Skeletal muscle tissue (tissue), 4 donors: ENCODE results near the gene MZT2A. TPM values are rescaled to one million over a fixed set of nuclear protein-coding genes. Genes with fewer than 3 reads are reported as not detected.
"Not testable (repeated sequence)": the region's sequence is repeated elsewhere in the genome, so short reads cannot be mapped to it uniquely, and the experiment has no call there.

Source experiments
- H3K27ac ChIP-seq: one replicate; pipeline ENCODE4 v1.7.0; 2013; ENCODE audit warnings: mild to moderate bottlenecking, low read depth, low read length, inconsistent platforms
- H3K27me3 ChIP-seq, 3 donors: one replicate each; pipeline ENCODE4 v1.7.0; 2013; ENCODE audit warnings: low read length in 3 of 3; ENCODE audit not compliant: control insufficient read depth in 3 of 3, insufficient read depth in 3 of 3
- H3K36me3 ChIP-seq, 3 donors: one replicate each; pipeline ENCODE4 v1.7.0; 2013; ENCODE audit warnings: low read length in 3 of 3; ENCODE audit not compliant: control insufficient read depth in 3 of 3, insufficient read depth in 3 of 3
- H3K4me1 ChIP-seq, 3 donors: one replicate each; pipeline ENCODE4 v1.7.0; 2013; ENCODE audit warnings: low read length in 3 of 3, mild to moderate bottlenecking in 3 of 3; ENCODE audit not compliant: control insufficient read depth in 3 of 3, insufficient read depth in 3 of 3
- H3K4me3 ChIP-seq, 3 donors: one replicate each; pipeline ENCODE4 v1.7.0; 2013; ENCODE audit warnings: low read length in 3 of 3
- H3K9ac ChIP-seq, 3 donors: one replicate each; pipeline ENCODE4 v1.7.0; 2013; ENCODE audit warnings: low read length in 3 of 3, mild to moderate bottlenecking in 3 of 3, moderate library complexity in 2 of 3, low read depth in 1 of 3
- H3K9me3 ChIP-seq, 3 donors: one replicate each; pipeline ENCODE4 v1.7.0; 2013; ENCODE audit warnings: low read length in 3 of 3; ENCODE audit not compliant: control insufficient read depth in 3 of 3
- total RNA-seq: library from RNA; depleted of rRNA; stranded (reverse); fragments of >200 nt; gene quantifications from one replicate; pipeline ENCODE4 v1.2.3, GENCODE V29; 2014
- donor health status: Osteomylitis.

MZT2A gene
- total RNA-seq, 1 donor from 2014 or later, result 27.7 TPM

DNA sequence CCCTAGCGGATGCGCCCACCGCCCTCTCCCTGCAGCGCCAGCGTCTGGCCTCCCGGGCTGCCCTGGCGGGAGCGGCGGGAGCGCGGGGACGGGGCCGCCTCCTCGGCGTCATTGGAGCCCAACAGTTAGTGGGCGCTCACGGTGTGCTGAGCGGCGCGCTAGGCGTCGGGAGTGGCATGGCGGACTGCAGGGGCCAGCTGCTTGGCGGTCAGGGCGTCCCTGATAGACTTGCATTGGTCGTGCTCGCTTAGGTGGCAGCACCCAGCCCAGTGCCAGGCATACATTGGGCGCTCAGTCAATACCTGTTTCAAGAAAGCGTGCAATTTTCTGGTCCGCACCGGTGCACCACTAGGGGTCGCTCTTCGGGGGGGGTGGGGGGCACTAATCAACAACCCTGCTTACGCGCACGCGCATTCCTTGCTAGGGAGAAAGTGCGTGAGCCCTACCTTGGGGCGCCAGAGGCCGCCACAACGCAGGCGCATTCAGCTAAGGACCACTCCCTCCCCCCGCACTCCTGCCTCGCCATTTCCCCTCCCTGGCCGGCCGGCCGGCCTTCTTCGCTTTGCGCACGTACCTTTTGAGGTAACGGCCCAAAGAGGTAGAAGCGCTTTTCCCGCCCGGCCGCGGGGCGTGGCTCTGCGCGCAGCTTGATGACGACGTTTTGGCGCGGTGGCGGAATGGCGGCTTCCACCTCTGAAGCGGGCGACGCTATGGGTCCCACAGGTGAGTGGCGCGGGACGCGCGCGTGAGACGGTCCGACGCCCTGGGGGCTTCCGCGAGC, 411 bp upstream of the MZT2A start:
- H3K36me3 ChIP-seq, result no peaks in the 10 kb centered on the region
- peak overlapping the region; percentile 91 to 95 (median 92) for H3K4me3 ChIP-seq
- H3K9ac ChIP-seq, result peak overlapping the region; percentile 82 to 95 (median 93)
- H3K9me3 ChIP-seq, result no peaks in the 10 kb centered on the region
- peaks cover 7 to 20% (median 13%) of the 10 kb centered on the region in 3 donors for H3K4me1 ChIP-seq
- H3K27ac ChIP-seq, result peak overlapping the region; percentile 83
- no peaks in the 10 kb centered on the region for H3K27me3 ChIP-seq

DNA sequence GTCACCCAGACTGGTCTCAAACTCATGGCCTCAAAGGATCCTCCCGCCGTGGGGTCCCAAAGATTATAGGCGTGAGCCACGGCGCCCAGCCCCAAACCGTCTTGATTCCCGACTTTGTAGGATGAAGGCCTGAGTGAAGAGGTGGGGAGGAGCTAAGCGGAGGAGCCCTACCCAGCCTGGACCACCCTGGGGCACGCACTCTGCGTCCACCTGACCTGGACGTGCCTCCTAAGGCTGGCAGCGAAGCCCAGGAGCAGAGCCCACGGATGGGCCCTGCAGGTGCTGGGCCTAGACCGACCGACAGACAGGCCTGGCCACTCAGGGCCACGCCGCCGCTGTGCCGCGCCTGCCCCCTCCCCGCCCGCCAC, 744 bp downstream of the MZT2A start:
- H3K4me1 ChIP-seq, result peaks cover 7 to 20% (median 13%) of the 10 kb centered on the region in 3 donors
- not testable (repeated sequence) for H3K27ac ChIP-seq, H3K36me3 ChIP-seq, H3K27me3 ChIP-seq, H3K9me3 ChIP-seq
- H3K4me3 ChIP-seq, result peak overlapping the region; percentile 45 to 62 (median 58)
- H3K9ac ChIP-seq, result peak overlapping the region; percentile 20 to 53 (median 50)

DNA sequence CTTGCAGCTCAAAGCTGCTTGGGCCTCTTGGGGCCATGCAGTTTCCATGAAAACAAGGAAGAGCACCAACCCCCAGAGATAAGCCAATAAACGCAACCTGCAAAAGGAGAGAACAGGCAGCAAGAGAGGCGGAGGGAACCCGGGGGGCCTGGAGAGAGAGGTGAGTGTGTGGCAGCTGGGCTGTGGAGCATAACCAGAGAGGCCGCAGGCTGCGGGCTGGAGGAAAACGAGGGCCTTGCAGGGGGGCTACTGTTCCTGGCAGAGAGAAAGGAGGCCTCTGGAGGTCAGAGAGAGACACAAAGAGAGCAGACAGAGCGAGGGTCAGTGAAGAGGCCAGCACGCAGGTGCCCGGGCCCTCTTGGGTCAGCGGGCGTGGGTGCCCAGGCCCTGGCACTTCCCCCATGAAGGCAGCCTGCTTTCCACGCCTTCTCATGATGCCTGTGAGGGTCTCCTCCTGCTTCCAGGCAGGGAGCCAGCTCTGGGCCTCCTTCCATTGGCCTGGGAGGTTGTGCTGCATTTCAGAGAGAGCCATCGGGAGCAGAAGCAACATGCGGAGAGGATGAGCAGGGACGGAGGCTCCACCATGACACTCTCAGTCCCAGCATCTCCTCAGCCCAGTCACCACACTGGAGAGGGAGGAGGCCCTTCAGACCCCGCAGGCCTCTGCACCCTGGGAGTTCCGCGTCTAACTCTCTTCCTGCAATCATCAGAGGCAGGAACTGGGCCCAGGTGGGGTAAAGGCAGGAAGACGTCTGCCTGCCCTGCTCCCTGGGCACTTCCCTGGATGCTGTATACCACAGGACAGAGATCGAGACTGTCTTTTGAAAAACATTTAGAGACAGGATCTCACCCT, 1.4 kb downstream of the MZT2A start:
- H3K27me3 ChIP-seq, H3K9me3 ChIP-seq, H3K36me3 ChIP-seq, H3K27ac ChIP-seq: not testable (repeated sequence)
- Histone ChIP-seq H3K4me3 (peak overlapping the region in 2 of 3 donors; percentile 45 to 58), H3K9ac (peak overlapping the region; percentile 20 to 53 (median 50)), H3K4me1 (peaks cover 7 to 20% (median 13%) of the 10 kb centered on the region in 3 donors)

DNA sequence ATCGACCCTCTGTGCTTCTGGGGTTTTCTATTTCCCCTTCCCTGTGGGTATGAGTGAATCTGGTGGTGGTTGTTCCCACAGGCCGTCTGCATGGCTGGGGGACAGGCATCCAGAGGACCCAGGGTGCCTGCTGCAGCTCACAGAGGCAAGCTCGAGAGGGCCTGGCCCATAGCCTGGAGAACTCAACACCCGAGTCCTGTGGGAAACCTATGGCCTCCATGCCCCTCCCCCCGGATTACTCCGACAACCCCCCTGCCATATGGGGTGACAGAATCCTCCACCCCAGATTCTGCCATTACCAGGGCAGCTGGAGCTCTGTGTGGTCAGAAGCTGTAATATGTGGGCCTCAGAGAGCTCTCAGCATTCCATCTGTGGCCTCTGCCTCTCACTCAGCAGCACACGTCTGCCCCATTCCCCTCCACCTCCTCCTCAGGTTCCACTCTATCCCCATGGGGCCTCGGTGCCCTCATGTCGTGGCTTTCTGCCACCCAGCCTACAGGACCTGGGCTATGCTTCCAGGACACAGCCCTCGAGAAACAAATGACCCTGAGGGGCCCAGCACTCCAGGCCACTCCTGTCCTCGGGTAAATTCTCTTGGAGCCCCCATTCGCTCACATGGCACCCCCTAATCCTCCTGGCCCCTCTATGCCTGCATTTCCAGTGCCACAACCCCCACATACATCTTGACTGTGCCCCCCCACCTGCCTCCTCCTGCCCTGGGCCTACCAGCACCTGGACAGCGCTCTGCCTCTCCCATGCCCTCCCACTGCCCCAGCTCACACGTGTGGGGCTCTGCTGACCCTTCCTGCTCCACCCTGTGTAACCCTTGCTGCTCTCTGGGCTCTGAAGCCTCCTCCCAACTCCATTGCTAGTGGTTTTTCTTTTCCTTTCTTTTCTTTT, 3.6 kb downstream of the MZT2A start:
- no peaks in the 10 kb centered on the region for H3K9me3 ChIP-seq
- peaks cover 2 to 9% (median 5%) of the 10 kb centered on the region in 3 donors for H3K4me1 ChIP-seq
- no peak overlapping the region for H3K27ac ChIP-seq
- no peaks in the 10 kb centered on the region for H3K36me3 ChIP-seq
- no peak overlapping the region for H3K4me3 ChIP-seq
- no peak overlapping the region for H3K9ac ChIP-seq
- no peaks in the 10 kb centered on the region for H3K27me3 ChIP-seq

DNA sequence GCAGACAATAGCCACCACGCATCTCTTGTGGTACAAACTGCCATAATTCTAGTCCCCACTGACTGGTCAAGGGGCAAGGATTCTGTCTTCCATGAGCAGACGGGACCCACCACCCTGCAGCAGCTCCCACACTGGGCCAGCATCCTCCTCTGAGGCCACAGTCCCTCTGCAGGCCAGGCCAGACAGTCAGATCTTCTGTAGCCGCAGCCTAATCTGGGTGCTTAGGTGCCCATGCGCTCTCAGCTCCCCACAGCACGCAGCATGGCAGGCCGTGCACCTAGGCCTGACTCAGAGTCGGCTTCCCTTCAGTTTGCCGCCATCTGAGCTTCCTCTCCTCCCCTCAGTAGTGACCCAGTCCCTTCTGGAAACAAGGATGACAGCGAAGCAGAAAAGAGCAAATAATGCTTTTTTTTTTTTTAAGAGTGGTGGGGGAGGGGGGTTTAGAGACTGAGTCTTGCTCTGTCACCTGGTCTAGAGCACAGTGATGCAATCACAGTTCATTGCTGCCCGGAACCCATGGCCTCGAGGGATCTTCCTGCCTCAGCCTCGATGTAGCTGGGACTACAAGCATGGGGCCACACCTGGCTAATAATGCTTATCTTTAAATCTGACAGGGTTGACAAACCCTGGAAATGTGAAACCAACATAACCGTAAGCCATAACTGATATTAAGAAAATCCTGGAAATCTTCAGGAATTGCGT, 5.8 kb downstream of the MZT2A start:
- not testable (repeated sequence) for H3K9ac ChIP-seq, H3K27me3 ChIP-seq, H3K9me3 ChIP-seq, H3K36me3 ChIP-seq, H3K4me3 ChIP-seq, H3K4me1 ChIP-seq, H3K27ac ChIP-seq

DNA sequence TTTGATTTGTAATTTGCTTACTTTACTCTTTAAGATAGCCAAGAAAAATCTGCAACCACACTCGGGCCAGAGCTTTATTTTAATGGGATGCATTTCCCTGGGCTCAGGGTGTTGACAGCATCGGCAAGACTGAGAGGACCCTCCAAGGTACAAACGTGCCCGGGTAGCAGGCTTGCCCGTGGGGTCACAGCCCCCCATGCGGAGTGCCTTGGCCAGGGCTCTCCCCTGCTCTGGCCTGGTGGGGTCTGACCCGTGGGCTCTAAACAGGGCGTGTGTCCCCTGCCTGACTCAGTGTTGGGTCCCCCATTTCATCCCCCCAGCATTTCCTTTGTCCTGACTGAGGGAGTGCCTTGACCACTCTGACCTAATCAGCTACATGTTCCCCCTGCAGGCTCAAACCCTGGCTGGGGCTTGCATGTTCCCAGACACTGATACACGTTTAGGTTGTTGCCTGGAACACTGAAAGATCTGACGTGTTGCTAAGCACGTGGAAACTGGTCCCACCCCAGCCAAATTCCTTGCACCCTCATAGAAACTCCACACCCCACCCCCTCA, 7.2 kb downstream of the MZT2A start:
- not testable (repeated sequence) for H3K4me1 ChIP-seq, H3K9me3 ChIP-seq, H3K4me3 ChIP-seq, H3K27ac ChIP-seq, H3K36me3 ChIP-seq, H3K27me3 ChIP-seq, H3K9ac ChIP-seq

DNA sequence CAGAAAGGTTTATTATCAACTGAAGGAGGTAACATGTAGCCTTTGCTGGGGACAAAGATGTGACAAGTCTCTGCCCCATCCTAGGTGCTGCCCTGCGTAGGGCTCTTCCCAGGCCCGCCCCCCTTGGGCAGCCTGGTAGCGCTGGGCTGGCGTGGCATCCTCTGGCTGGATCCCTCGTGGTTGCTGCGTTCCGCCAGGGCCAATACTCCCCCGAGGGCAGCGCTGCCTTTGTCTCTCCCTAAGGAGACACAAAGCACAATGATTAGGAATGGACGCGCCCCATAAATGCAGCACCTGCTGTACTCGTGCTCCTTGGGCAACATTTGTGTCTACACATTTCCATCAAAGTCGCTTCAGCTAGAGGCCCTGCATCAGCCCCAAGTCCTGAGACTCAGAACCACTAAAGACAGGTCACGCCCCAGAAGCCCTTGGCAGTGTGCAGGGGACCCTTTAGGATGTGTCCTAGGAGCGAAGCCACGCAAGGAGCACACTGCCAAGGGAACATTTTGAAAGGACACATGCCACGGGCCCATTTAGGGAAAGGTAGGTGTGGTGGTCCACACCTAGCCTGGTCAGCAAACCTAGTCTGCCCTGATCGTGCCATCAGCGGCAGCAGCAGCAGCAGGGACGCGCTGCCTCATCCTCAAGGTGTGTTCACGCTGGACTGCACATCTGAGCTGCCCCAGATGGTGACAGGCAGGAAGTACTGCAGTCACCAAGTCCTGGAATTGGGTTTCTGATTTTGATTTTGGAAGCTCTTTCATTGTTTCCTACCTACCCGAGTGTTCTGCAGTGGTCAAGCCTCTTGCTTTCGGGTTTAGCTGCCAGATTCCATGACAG, 8.0 kb downstream of the MZT2A start:
- not testable (repeated sequence) for H3K4me3 ChIP-seq, H3K9me3 ChIP-seq, H3K27me3 ChIP-seq, H3K9ac ChIP-seq, H3K36me3 ChIP-seq, H3K27ac ChIP-seq, H3K4me1 ChIP-seq

DNA sequence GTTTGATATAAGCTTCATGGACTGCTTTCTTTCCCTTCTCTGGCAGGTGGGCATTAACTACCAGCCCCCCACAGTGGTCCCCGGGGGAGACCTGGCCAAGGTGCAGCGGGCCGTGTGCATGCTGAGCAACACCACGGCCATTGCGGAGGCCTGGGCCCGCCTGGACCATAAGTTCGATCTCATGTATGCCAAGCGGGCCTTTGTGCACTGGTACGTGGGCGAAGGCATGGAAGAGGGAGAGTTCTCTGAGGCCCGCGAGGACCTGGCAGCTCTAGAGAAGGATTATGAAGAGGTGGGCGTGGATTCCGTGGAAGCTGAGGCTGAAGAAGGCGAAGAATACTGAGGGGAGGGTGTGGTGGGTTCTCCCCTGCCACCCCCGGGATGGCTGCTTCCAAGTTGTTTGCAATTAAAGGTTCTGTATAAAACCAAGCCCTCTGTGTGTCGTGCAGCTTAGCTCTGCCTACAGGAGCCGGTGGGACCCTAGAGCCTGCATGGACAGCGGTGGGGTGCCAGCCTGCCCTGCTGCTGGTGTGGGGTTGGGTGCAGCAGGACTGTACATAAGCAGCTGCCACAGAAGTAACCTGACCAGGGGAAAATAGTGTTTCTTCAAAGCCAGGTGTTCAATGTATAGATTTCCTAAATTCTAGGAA, 9.6 kb downstream of the MZT2A start:
- H3K9ac ChIP-seq, H3K9me3 ChIP-seq, H3K36me3 ChIP-seq, H3K4me1 ChIP-seq, H3K27ac ChIP-seq, H3K27me3 ChIP-seq, H3K4me3 ChIP-seq: not testable (repeated sequence)
